ENCODE measurements around the gene NOL4L. TPM values are rescaled to one million over a fixed set of nuclear protein-coding genes. Genes with fewer than 3 reads are reported as not detected.

NOL4L gene
- total RNA-seq, 2 experiments from 2014 or later = 15.2 to 18.3 TPM

DNA sequence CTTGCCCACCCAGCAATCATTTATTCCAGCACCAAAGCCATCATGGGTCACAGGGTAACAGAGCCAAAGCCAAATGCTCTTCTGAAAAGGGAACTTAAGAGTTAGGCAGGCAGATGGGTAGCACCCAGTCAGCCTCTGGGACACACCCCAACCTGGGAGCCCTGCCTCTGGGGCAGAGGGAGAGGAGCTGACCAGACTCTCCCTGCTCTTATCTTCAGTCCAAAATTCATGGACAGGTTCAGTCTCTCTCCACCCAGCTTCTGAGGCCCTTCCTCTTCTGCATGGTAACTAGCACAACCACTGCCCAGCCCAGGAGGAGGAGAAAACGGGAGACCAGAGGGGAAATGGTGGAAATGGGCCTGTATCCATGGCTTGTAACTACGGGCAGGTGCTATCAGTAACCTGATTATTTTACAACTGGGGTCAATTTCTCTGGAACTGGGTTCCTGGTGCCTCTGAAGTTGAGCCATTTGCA is 105.4 kb downstream of the NOL4L start:
- ATAC-seq (no peak), DNase-seq (no peak)
- Mint-ChIP-seq H3K9me3 (ENCODE audit: low read depth) (no peaks in the 10 kb centered on the region), H3K36me3 (no peaks in the 10 kb centered on the region), H3K4me3 (no peak overlapping the region), H3K27ac (no peak overlapping the region), H3K4me1 (peaks cover 6% of the 10 kb centered on the region), H3K27me3 (no peaks in the 10 kb centered on the region)
- CTCF ChIA-PET = interaction anchor here (0.7 kb wide), 1 partner anchor 18 kb away, joined by 3 read pairs; no protein-coding TSS in a partner anchor

DNA sequence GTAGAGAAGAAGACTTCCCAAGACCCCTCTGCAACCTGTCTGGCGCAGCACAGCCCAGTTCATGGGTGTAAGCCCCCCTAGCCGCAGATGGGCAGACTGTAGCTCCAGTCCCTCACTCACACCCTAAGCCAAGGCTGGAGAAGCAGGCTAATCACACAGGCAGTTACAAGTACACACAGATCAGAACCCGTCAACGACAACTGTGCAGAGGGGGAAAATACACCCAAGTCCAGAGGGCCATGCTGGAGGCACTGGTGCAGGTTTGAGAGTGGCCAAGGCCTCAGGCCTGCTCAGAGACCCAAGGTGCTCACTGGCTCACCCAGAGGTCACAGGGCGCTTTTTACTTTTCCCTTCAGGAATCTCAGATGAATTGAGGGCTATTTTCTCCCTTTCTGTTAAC is 106.1 kb downstream of the NOL4L start:
- H3K9me3 Mint-ChIP-seq (ENCODE audit: low read depth) = no peaks in the 10 kb centered on the region
- DNase-seq = no peak
- ATAC-seq = no peak
- no peaks in the 10 kb centered on the region for H3K36me3 Mint-ChIP-seq
- peaks cover 5% of the 10 kb centered on the region for H3K4me1 Mint-ChIP-seq
- H3K27ac Mint-ChIP-seq = no peak overlapping the region
- CTCF ChIA-PET = no interaction called here
- H3K27me3 Mint-ChIP-seq = no peaks in the 10 kb centered on the region
- no peak overlapping the region for H3K4me3 Mint-ChIP-seq

DNA sequence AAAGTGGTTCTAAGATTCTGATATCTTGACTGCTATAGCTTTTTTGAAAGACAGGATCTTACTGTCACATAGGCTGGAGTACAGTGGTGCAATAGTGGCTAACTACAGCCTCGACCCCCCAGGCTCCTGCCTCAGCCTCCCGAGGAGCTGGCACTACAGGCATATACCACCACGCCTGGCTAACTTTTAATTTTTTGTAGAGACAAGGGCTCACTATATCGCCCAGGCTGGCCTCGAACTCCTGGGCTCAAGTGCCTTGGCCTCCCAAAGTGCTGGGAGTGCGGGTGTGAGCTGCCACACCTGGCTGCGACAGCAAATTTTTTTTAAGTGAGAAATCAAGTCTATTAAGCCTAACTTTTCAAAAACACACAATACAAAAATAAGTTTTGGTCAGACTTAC is 106.6 kb downstream of the NOL4L start:
- H3K27ac Mint-ChIP-seq = no peak overlapping the region
- H3K36me3 Mint-ChIP-seq = no peaks in the 10 kb centered on the region
- ATAC-seq = no peak
- no peaks in the 10 kb centered on the region for H3K27me3 Mint-ChIP-seq
- no peak for DNase-seq
- CTCF ChIA-PET = no interaction called here
- H3K9me3 Mint-ChIP-seq (ENCODE audit: low read depth) = no peaks in the 10 kb centered on the region
- no peak overlapping the region for H3K4me3 Mint-ChIP-seq
- H3K4me1 Mint-ChIP-seq = peaks cover 5% of the 10 kb centered on the region

DNA sequence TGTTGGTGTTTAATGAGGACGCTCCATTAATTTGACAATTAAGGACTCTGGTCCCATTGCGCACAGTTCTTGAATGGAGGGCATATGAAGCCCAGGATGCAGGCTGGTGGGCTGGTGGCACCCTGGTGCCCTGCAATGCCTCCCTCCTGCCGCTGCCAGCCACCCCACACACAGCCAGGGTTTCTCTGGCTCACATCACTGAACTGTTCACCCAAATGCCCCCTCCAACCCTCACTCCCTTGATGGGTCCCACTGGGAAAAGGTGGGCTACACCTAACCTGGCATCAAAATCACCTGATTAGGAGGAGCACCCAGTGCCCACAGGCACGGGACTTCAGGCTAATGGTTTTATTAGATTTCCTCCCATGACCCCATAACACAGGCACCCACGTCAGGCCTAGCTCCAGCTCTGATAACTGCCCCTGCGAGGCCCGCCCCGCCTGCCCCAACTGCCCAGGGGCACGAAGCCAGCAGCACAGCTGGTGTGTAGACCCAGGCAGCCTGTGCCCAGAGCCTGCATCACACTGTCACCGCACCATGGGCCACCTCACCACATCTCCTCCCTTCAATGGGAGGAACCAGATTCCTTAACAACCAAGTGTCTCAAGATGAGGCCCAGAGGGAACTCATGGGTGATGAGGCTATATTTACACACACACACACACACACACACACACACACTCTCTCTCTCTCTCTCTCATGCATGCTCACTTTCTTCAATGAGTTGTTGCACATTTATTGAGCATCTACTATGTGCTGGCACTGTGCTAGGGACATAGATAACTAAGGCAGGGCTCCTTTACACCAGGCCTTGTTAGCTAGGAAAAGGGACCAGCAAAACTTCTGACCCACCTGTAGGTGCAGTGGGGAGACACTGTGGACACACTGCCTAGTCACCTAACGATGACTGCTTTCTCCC is 107.3 kb downstream of the NOL4L start:
- Mint-ChIP-seq H3K4me3 (no peak overlapping the region), H3K27me3 (no peaks in the 10 kb centered on the region), H3K27ac (peak overlapping the region; percentile 17), H3K9me3 (ENCODE audit: low read depth) (no peaks in the 10 kb centered on the region), H3K36me3 (no peaks in the 10 kb centered on the region), H3K4me1 (peaks cover 5% of the 10 kb centered on the region)
- CTCF ChIA-PET = no interaction called here
- no peak for DNase-seq
- no peak for ATAC-seq

DNA sequence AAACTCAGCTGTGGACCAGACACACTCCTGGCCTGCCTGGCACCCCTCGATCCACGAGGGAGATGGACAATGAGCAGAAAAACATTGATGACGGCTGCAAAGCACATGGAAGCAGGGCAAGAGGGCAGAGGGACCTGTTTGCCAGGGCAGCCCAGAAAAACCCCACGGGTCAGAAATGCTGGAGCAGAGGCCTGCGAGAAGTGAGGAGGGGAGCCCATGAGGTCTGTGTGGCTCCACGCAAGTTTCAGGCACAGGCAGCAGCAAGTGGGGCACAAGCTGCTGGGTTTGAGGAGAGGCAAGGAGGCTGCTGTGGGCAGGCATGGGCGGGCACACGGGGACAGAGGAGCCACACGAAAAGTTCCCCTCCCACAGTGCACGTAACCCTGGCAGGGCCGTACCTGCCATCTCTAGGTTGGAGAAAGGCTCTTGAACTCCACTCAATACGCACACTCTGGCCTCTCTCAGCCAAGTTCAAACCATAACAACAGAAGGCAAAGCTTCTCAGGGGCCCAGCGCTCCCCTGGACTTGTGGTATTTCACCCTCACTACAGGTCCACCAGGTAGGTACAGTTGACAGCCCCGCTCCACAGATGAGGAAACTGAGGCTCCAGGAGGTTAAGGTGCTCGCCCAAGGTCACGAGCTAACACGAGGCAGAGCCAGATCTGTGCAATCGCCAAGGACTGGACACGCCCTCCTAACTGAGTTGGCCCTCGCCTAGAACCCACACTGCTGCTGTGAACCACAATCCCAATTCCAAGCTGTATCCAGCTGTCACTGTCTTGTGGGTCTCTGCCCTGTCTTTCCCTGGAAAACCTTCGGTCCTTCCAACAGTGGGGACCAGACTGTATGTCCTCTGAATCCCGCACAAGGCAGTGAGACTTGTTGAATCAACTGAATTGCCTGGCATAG is 108.2 kb downstream of the NOL4L start:
- H3K4me1 Mint-ChIP-seq = peaks cover 1% of the 10 kb centered on the region
- no peak overlapping the region for H3K27ac Mint-ChIP-seq
- DNase-seq = no peak
- no peaks in the 10 kb centered on the region for H3K9me3 Mint-ChIP-seq (ENCODE audit: low read depth)
- H3K4me3 Mint-ChIP-seq = no peak overlapping the region
- no peaks in the 10 kb centered on the region for H3K27me3 Mint-ChIP-seq
- CTCF ChIA-PET = no interaction called here
- no peaks in the 10 kb centered on the region for H3K36me3 Mint-ChIP-seq
- no peak for ATAC-seq

DNA sequence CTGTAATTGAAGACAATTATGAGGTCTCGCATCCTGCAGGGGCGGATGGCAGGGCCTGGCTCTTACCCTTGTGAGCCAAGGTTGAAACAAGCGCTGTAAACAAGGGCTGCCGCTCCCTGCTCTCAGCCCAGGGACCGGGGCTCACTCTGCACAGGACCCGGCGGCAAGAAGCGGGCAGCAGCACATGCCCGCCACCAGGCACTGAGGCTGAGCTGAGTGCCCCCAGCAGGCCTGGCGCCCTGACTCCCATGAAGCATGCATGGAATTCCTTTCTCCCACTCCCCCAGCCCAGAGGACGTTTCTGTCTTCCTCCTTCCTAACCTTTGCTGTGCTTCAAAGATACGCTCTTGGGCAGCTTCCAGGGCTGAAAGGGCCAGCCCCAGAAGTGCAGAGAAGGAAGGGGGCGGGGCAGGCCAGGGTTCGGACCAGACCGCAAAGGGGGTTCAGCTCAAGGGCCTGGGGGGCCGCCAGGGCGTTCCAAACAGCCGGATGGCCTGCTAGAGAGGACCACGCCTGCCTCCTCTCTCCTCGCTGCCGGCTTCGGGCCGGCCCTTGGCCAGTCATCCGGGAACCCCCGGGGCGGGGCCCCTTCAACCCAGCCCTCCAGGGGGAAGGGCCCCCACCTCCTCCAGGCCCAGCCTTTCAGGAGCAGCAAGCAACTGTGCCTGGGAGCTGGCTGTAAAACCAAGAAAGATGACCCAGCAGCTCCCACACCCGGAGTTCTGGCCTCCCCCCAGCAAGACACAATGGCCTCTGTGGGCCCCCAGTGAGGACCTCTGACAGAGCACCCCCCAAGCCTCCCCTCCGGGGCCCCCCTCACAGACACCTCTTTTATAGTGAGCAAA is 109.9 kb downstream of the NOL4L start:
- ATAC-seq (no peak), DNase-seq (no peak)
- no peak overlapping the region for H3K27ac Mint-ChIP-seq
- no peaks in the 10 kb centered on the region for H3K27me3 Mint-ChIP-seq
- H3K4me3 Mint-ChIP-seq = no peak overlapping the region
- H3K36me3 Mint-ChIP-seq = no peaks in the 10 kb centered on the region
- CTCF ChIA-PET = no interaction called here
- no peaks in the 10 kb centered on the region for H3K4me1 Mint-ChIP-seq
- H3K9me3 Mint-ChIP-seq (ENCODE audit: low read depth) = no peaks in the 10 kb centered on the region

DNA sequence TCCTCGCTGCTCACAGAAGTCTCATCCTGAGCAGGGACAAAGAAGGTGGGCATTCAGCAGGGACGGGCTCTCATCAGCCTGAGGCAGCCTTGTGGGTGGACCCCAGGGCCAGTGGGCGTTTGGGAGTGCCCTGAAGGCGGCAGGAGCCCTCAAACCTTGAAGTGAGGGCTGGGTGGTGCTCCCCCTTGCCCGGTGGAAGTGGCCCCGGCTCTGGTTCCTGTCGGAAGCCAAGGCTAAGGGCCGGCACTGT is 110.5 kb downstream of the NOL4L start:
- Mint-ChIP-seq H3K4me3 (no peak overlapping the region), H3K27ac (no peak overlapping the region), H3K4me1 (no peaks in the 10 kb centered on the region), H3K36me3 (no peaks in the 10 kb centered on the region), H3K9me3 (ENCODE audit: low read depth) (no peaks in the 10 kb centered on the region), H3K27me3 (no peaks in the 10 kb centered on the region)
- CTCF ChIA-PET = no interaction called here
- ATAC-seq = no peak
- no peak for DNase-seq

DNA sequence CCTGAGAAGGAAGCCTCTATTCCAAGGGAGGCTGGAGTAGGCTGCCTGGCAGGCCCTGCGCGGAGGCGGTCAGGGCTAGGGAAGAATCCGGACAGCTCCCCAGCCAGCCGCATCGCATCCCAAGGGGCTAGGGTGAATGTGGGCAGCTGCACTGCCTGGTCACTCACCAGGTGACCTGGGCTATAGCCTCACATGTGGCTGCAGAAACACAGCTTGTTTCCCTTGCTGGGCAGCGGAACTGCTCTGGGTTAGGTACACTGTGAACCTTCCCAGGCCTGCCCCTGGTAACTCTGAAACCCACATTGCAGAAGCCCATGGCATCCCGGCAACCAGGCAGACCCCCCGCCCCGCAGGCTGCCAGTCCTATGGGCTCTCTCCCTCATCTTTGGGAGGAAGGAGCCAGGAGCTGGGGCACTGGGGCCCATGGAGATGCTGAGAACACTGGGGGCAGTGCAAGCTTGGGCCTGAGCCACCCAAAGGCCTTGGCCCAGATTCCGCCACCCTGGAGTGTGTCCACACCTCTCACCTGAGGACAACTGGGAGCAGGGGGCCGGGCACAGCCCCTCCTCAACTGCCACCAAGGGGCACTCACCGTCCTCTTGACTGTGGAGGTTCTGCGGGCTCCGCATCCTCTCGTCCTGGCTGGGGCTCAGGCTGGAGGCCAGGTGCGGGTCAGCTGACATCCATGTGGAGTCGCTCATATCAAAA is 111.0 kb downstream of the NOL4L start:
- Mint-ChIP-seq H3K4me1 (no peaks in the 10 kb centered on the region), H3K9me3 (ENCODE audit: low read depth) (no peaks in the 10 kb centered on the region), H3K27me3 (no peaks in the 10 kb centered on the region), H3K27ac (no peak overlapping the region), H3K36me3 (no peaks in the 10 kb centered on the region), H3K4me3 (no peak overlapping the region)
- CTCF ChIA-PET = no interaction called here
- no peak for DNase-seq
- no peak for ATAC-seq

DNA sequence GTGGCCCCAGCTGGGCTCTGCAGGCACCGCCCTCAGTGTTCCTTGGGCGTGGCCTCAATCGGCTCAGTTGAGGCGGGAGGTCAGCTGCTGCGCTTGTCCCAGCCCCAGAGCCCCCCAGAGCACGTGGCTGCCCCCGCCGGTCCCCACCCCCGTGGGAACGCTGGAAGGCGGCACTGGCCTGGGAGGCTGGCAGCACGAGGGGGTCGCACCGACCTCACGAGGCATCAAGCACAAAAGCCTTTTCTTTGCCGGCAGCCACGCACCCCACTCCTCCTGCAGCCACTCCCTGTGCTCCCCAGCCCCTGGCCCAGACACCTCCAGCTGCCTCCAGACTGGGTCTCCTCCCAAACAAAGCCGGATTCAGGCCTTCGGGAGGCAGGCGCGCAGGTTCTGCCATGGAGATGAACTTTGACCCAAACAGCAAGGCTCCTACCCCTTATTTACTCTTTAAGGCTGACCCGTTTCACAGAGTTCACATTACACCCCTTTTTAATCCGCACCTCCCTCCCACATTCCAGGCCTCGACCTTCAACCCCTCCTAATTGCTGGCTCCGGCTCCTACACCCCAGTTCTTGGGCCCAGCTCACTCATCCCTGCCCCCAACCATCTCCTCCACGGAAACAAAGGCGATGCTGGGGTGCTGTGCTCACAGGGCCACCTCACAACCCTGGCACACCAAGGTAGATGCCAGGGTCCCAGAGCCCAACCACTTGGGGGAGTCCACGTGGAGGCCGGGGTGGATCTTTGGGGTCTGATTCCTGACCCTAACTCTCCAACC is 111.7 kb downstream of the NOL4L start:
- CTCF ChIA-PET = no interaction called here
- DNase-seq (no peak), ATAC-seq (no peak)
- H3K36me3 Mint-ChIP-seq = no peaks in the 10 kb centered on the region
- no peaks in the 10 kb centered on the region for H3K9me3 Mint-ChIP-seq (ENCODE audit: low read depth)
- H3K27ac Mint-ChIP-seq = no peak overlapping the region
- no peaks in the 10 kb centered on the region for H3K27me3 Mint-ChIP-seq
- H3K4me3 Mint-ChIP-seq = no peak overlapping the region
- H3K4me1 Mint-ChIP-seq = no peaks in the 10 kb centered on the region

DNA sequence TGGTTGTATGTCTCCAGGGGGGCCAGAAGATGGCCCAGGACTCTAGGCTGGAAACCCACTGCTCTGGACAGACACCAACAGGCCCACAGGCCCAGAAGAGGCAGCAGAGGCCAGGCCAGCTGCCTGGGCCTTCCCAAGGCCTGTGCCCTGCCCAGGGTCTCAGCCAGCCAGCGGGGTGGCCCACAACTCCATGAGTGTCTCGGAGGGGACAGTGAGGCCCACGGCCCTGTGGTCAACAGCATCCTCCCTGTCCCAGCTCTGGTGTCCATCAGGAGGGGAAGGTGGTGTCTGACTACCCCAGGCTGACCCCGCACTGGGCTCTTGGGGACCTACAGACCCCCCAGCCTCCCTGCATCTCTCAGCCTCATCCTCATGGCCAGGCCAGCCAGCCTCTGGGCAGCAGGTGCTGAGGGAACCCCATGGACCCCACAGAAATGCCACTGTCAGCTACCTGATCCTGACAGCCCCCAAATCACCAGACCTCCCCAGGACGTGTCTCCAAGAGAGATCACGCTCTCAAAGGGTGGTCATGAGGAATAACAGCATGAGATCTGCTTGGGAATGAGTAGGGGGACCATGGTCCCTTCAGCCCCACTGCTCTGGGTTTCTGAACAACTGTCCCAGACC is 112.4 kb downstream of the NOL4L start:
- ATAC-seq = no peak
- H3K4me1 Mint-ChIP-seq = no peaks in the 10 kb centered on the region
- H3K27ac Mint-ChIP-seq = no peak overlapping the region
- H3K27me3 Mint-ChIP-seq = no peaks in the 10 kb centered on the region
- CTCF ChIA-PET = no interaction called here
- no peaks in the 10 kb centered on the region for H3K36me3 Mint-ChIP-seq
- no peaks in the 10 kb centered on the region for H3K9me3 Mint-ChIP-seq (ENCODE audit: low read depth)
- H3K4me3 Mint-ChIP-seq = no peak overlapping the region
- DNase-seq = no peak

DNA sequence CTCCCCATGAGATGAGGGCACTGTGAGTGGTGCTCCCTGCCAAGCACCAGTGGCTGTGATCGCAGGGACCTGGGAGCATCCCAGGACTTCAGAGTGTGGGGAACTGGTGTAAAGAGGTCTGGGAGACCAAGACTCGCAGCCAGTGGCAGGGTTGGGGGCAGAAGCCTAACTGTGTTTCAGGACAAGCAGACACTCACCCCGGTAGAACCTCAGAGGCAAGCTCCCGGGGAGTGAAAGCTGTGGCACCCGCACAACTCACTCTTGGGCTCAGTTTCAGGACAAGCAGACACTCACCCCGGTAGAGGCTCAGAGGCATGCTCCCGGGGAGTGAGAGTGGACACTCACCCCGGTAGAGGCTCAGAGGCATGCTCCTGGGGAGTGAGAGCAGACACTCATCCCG is 114.2 kb downstream of the NOL4L start:
- no peaks in the 10 kb centered on the region for H3K9me3 Mint-ChIP-seq (ENCODE audit: low read depth)
- H3K27me3 Mint-ChIP-seq = no peaks in the 10 kb centered on the region
- no peak overlapping the region for H3K4me3 Mint-ChIP-seq
- H3K4me1 Mint-ChIP-seq = no peaks in the 10 kb centered on the region
- no peak overlapping the region for H3K27ac Mint-ChIP-seq
- CTCF ChIA-PET = interaction anchor here (1.5 kb wide), 1 partner anchor 10 kb away, joined by 3 read pairs; no protein-coding TSS in a partner anchor
- no peak for DNase-seq
- ATAC-seq = no peak
- H3K36me3 Mint-ChIP-seq = no peaks in the 10 kb centered on the region
